GM13977 (cell line): ENCODE data around the gene TBX10.

Source experiments
- DNase-seq: peaks from one replicate; pipeline ENCODE4 v3.0.0; 2012; ENCODE audit warnings: low spot score
- CTCF ChIP-seq: IDR thresholded peaks from 2 replicates; pipeline ENCODE4 v1.5.1; 2012; ENCODE audit warnings: mild to moderate bottlenecking, control low read depth; ENCODE audit not compliant: insufficient read depth; ENCODE audit errors: extremely low read depth, missing control alignments
- in situ Hi-C: fragments of 300-500 bp; cut with MboI; formaldehyde crosslinking; loops from one replicate; pipeline ENCODE4 v1.12.0; 2022; ENCODE audit warnings: low sequenced_read_pairs, low pct_unique_long_range_greater_than_20kb, mixed read lengths, inconsistent platforms; ENCODE audit not compliant: unreplicated experiment

Gene TBX10

GRCh38 chr11:67644472-67645418 lies 5.2 kb upstream of the TBX10 start:
- in situ Hi-C loops: no loop called here
- no peak for DNase-seq
- no peak for TF ChIP-seq CTCF

- in situ Hi-C loops: no loop called here
- peak; percentile 36 for TF ChIP-seq CTCF
- DNase-seq: no peak
Observed at GRCh38 chr11:67644042-67644441, 4.5 kb upstream of the TBX10 start.

GRCh38 chr11:67642173-67643120 lies 2.9 kb upstream of the TBX10 start:
- in situ Hi-C loops: no loop called here
- no peak for DNase-seq
- no peak for TF ChIP-seq CTCF

GRCh38 chr11:67641338-67642172 lies 2.0 kb upstream of the TBX10 start:
- TF ChIP-seq CTCF: no peak
- DNase-seq: no peak
- in situ Hi-C loops: no loop called here

GRCh38 chr11:67640758-67641337 lies 1.3 kb upstream of the TBX10 start:
- TF ChIP-seq CTCF: no peak
- no peak for DNase-seq
- in situ Hi-C loops: no loop called here
